ENCODE data around the gene SLC25A12.

Gene SLC25A12

GRCh38 chr2:171889333-171889732, 4.7 kb downstream of the SLC25A12 start:
- DNase-seq, result peak; percentile 29

GRCh38 chr2:171883275-171883893, 10.7 kb downstream of the SLC25A12 start:
- no peak for DNase-seq

- DNase-seq, result peak; percentile 7
Measured at GRCh38 chr2:171882089-171882769, 11.8 kb downstream of the SLC25A12 start.

GRCh38 chr2:171880774-171881173, 13.3 kb downstream of the SLC25A12 start:
- no peak for DNase-seq

GRCh38 chr2:171879865-171880264, 14.2 kb downstream of the SLC25A12 start:
- no peak for DNase-seq

GRCh38 chr2:171878481-171878993, 15.5 kb downstream of the SLC25A12 start:
- DNase-seq, result peak; percentile 35

GRCh38 chr2:171874963-171875362, 19.1 kb downstream of the SLC25A12 start:
- no peak for DNase-seq

- no peak for DNase-seq
Measured at GRCh38 chr2:171874517-171874916, 19.5 kb downstream of the SLC25A12 start.

GRCh38 chr2:171864357-171864985, 29.6 kb downstream of the SLC25A12 start:
- DNase-seq, result no peak

- no peak for DNase-seq
Measured at GRCh38 chr2:171862501-171862900, 31.5 kb downstream of the SLC25A12 start.

GRCh38 chr2:171858397-171858958, 35.6 kb downstream of the SLC25A12 start:
- DNase-seq, result no peak

GRCh38 chr2:171855401-171855800, 38.6 kb downstream of the SLC25A12 start:
- peak; percentile 73 for DNase-seq

- no peak for DNase-seq
Measured at GRCh38 chr2:171852366-171852888, 41.6 kb downstream of the SLC25A12 start.

- DNase-seq, result no peak
Measured at GRCh38 chr2:171847627-171848026, 46.4 kb downstream of the SLC25A12 start.

GRCh38 chr2:171846894-171847293, 47.1 kb downstream of the SLC25A12 start:
- DNase-seq, result no peak

GRCh38 chr2:171841996-171842395, 52.0 kb downstream of the SLC25A12 start:
- no peak for DNase-seq

- DNase-seq, result no peak
Measured at GRCh38 chr2:171837736-171838135, 56.3 kb downstream of the SLC25A12 start.

- peak; percentile 85 for DNase-seq
Measured at GRCh38 chr2:171836146-171836910, 57.7 kb downstream of the SLC25A12 start.

GRCh38 chr2:171835386-171835785, 58.7 kb downstream of the SLC25A12 start:
- DNase-seq, result peak; percentile 60

GRCh38 chr2:171834286-171834685, 59.8 kb downstream of the SLC25A12 start:
- no peak for DNase-seq

GRCh38 chr2:171832489-171832888, 61.6 kb downstream of the SLC25A12 start:
- no peak for DNase-seq

- DNase-seq, result no peak
Measured at GRCh38 chr2:171830039-171830438, 64.0 kb downstream of the SLC25A12 start.
